ENCODE measurements around the gene SLC45A3. TPM values are rescaled to one million over a fixed set of nuclear protein-coding genes. Genes with fewer than 3 reads are reported as not detected.
A peak's percentile ranks its signal among the peaks of the same experiment; 100 is the strongest.

Gene SLC45A3
- total and polyA plus RNA-seq, 2 of the 4 experiments (the other 2 are of a cell fraction), result 1.4 to 2.5 TPM

- Histone ChIP-seq H2AFZ (replicated peaks; ENCODE audit: low read length, poor library complexity) (no peak overlapping the region), H3K23ac (ENCODE audit: low read depth, low read length) (no peak overlapping the region), H3K27ac (ENCODE audit: insufficient read depth, low read length) (no peak overlapping the region), H4K91ac (ENCODE audit: insufficient read depth, low read depth, low read length) (no peak overlapping the region), H2AK9ac (replicated peaks; ENCODE audit: low read depth, low read length, poor library complexity) (no peak overlapping the region), H3K56ac (ENCODE audit: extremely low read depth, insufficient read depth, low read length) (no peak overlapping the region), H4K5ac (ENCODE audit: low read depth, low read length) (no peak overlapping the region), H2BK20ac (ENCODE audit: low read depth, low read length) (no peak overlapping the region), H4K20me1 (ENCODE audit: insufficient read depth, low read length) (no peaks in the 10 kb centered on the region), H2AK5ac (ENCODE audit: low read depth, low read length) (no peak overlapping the region), H3K4me1 (ENCODE audit: control insufficient read depth, insufficient read depth, low read length) (peaks cover 7% of the 10 kb centered on the region; the same call in 1 of the 2 replicates), H3K4me3 (ENCODE audit: insufficient read depth, low read depth, low read length) (no peak overlapping the region), H2BK120ac (ENCODE audit: low read depth, low read length) (0 out of 2 replicates have a peak overlapping the region, but pooled peaks have one; percentile 25), H3K36me3 (ENCODE audit: control insufficient read depth, insufficient read depth, low read length) (no peaks in the 10 kb centered on the region), H3K9me3 (ENCODE audit: control insufficient read depth, insufficient read depth, low read length) (no peaks in the 10 kb centered on the region), H4K8ac (ENCODE audit: low read depth in 2 of 2, low read length in 2 of 2) (no peak overlapping the region), H3K9ac (ENCODE audit: low read depth, low read length) (no peak overlapping the region), H2BK5ac (ENCODE audit: low read depth, low read length, poor library complexity, severe bottlenecking) (no peak overlapping the region), H3K4me2 (ENCODE audit: low read depth, low read length) (no peak overlapping the region), H3K4ac (ENCODE audit: low read depth, low read length) (no peak overlapping the region), H3K14ac (replicated peaks; ENCODE audit: low read depth, low read length) (no peak overlapping the region), H3K9me1 (ENCODE audit: insufficient read depth, low read length) (peaks cover 7% of the 10 kb centered on the region; the same call in 1 of the 2 replicates), H3K18ac (ENCODE audit: low read depth, low read length) (no peak overlapping the region), H2BK15ac (ENCODE audit: low read depth, low read length) (no peak overlapping the region), H3K27me3 (ENCODE audit: control insufficient read depth, insufficient read depth, low read length) (no peaks in the 10 kb centered on the region), H3K79me1 (ENCODE audit: low read depth in 1 of 2, low read length in 2 of 2) (no peaks in the 10 kb centered on the region; a peak in 1 of 4 replicates)
- DNase-seq (no peak), ATAC-seq (ENCODE audit: low read depth) (no peak)
- in situ Hi-C loops (cut with MboI; ENCODE audit: low sequenced_read_pairs), result loop anchor here (10.0 to 25.0 kb wide), 3 partner anchors 262 to 462 kb away; partner anchors contain the start of gene AVPR1B
- WGBS, 2 experiments (ENCODE audit: extremely low coverage in 2 of 2, insufficient read length in 1 of 2), result no CpG with 5 or more reads among the region's 1 CpG
- intact Hi-C loops (cut with micrococcal nuclease), result loop anchor here (10.0 kb wide), 2 partner anchors 295 to 455 kb away; partner anchors contain the start of gene KLHDC8A
- ChIA-PET CTCF (interaction anchor here (0.6 to 1.2 kb wide), 3 partner anchors 18 to 51 kb away, joined by 3 to 8 read pairs (median 3); no protein-coding TSS in a partner anchor), POLR2A (ENCODE audit: unreplicated experiment) (no interaction called here)
- dilution Hi-C loops (cut with HindIII; ENCODE audit: low sequenced_read_pairs, unreplicated experiment), result no loop called here
- no peak for TF ChIP-seq BHLHE40 (IDR thresholded peaks at IDR 0.05; ENCODE audit: low read depth, low read length)
- no TSS peak for BruUV-seq (replicated peaks)
Observed at GRCh38 chr1:205650241-205650640, 30.1 kb downstream of the SLC45A3 start.

Data from IMR-90 (cell line).